Mesendoderm (in vitro differentiated cells): ENCODE results near the gene ZDHHC11B.

Source experiments
- DNase-seq: peaks from one replicate; pipeline ENCODE4 v3.0.0; 2013
- H2AK5ac ChIP-seq: 2 replicates; pipeline ENCODE4 v1.6.1; 2013; ENCODE audit warnings: low read length, inconsistent platforms
- H2BK120ac ChIP-seq: 2 replicates; pipeline ENCODE4 v1.6.1; 2013; ENCODE audit warnings: low read depth, mild to moderate bottlenecking, low read length, moderate library complexity, mixed read lengths
- H2BK15ac ChIP-seq: replicated peaks from 2 replicates; pipeline ENCODE4 v1.6.1; 2013; ENCODE audit warnings: low read depth, mild to moderate bottlenecking, moderate library complexity
- H2BK5ac ChIP-seq: 2 replicates; pipeline ENCODE4 v1.6.1; 2013; ENCODE audit warnings: low read length, inconsistent platforms
- H3K18ac ChIP-seq: 2 replicates; pipeline ENCODE4 v1.6.1; 2013; ENCODE audit warnings: mild to moderate bottlenecking, low read length, mixed read lengths
- H3K23ac ChIP-seq: one replicate; pipeline ENCODE4 v1.6.1; 2013; ENCODE audit warnings: low read length
- H3K27ac ChIP-seq: 2 replicates; pipeline ENCODE4 v1.5.1; 2013; ENCODE audit warnings: low read depth, mild to moderate bottlenecking, inconsistent platforms, low read length, moderate library complexity
- H3K27me3 ChIP-seq: 2 replicates; pipeline ENCODE4 v1.6.1; 2013; ENCODE audit warnings: low read length, control low read depth, mild to moderate bottlenecking, inconsistent platforms; ENCODE audit not compliant: insufficient read depth, poor library complexity
- H3K36me3 ChIP-seq: 2 replicates; pipeline ENCODE4 v1.6.1; 2013; ENCODE audit warnings: low read length, inconsistent platforms; ENCODE audit not compliant: control insufficient read depth, insufficient read depth
- H3K4ac ChIP-seq: one replicate; pipeline ENCODE4 v1.6.1; 2013; ENCODE audit warnings: low read depth, mild to moderate bottlenecking, low read length, moderate library complexity
- H3K4me1 ChIP-seq: 2 replicates; pipeline ENCODE4 v1.6.1; 2013; ENCODE audit warnings: low read depth, low read length, inconsistent platforms; ENCODE audit not compliant: control insufficient read depth
- H3K4me2 ChIP-seq: 2 replicates; pipeline ENCODE4 v1.6.1; 2013; ENCODE audit warnings: low read length
- H3K4me3 ChIP-seq: 2 replicates; pipeline ENCODE4 v1.5.1; 2013; ENCODE audit warnings: mild to moderate bottlenecking, low read length
- H3K56ac ChIP-seq: one replicate; pipeline ENCODE4 v1.6.1; 2013; ENCODE audit warnings: low read length
- H3K79me1 ChIP-seq: 2 replicates; pipeline ENCODE4 v1.6.1; 2013; ENCODE audit warnings: low read length, inconsistent platforms
- H3K79me2 ChIP-seq: 2 replicates; pipeline ENCODE4 v1.6.1; 2013; ENCODE audit warnings: mild to moderate bottlenecking, low read length; ENCODE audit not compliant: control insufficient read depth, insufficient read depth
- H3K9ac ChIP-seq: 2 replicates; pipeline ENCODE4 v1.6.1; 2013; ENCODE audit warnings: low read length, inconsistent platforms
- H4K5ac ChIP-seq: one replicate; pipeline ENCODE4 v1.6.1; 2013; ENCODE audit warnings: low read length
- H4K8ac ChIP-seq: one replicate; pipeline ENCODE4 v1.6.1; 2013; ENCODE audit warnings: low read depth, mild to moderate bottlenecking, control low read depth, low read length, moderate library complexity
- WGBS: extraction: QIAGEN DNeasy Blood & Tissue Kit; methylation state at CpG from one replicate; pipeline ENCODE4 v1.1.7; 2013; ENCODE audit warnings: low lambda C conversion rate, missing lambda C conversion rate; ENCODE audit not compliant: insufficient coverage; ENCODE audit errors: extremely low coverage; 5-methylcytosine and 5-hydroxymethylcytosine counted together

The ZDHHC11B gene

GRCh38 chr5:665541-665955 is 119.0 kb downstream of the ZDHHC11B start:
- H2AK5ac ChIP-seq = no peak overlapping the region
- H3K4ac ChIP-seq = no peak overlapping the region
- no peak overlapping the region for H3K27ac ChIP-seq
- no CpG with 5 or more reads among the region's 8 CpGs for WGBS
- no peak overlapping the region for H3K56ac ChIP-seq
- no peak overlapping the region for H3K23ac ChIP-seq
- no peaks in the 10 kb centered on the region for H3K79me1 ChIP-seq
- no peaks in the 10 kb centered on the region for H3K36me3 ChIP-seq
- H3K4me2 ChIP-seq = no peak overlapping the region
- H4K8ac ChIP-seq = no peak overlapping the region
- no peak overlapping the region for H2BK15ac ChIP-seq
- H4K5ac ChIP-seq = no peak overlapping the region
- H3K9ac ChIP-seq = no peak overlapping the region
- H3K4me3 ChIP-seq = no peak overlapping the region
- no peaks in the 10 kb centered on the region for H3K4me1 ChIP-seq
- no peaks in the 10 kb centered on the region for H3K79me2 ChIP-seq
- no peak overlapping the region for H2BK5ac ChIP-seq
- no peak overlapping the region for H2BK120ac ChIP-seq
- no peaks in the 10 kb centered on the region for H3K27me3 ChIP-seq
- no peak overlapping the region for H3K18ac ChIP-seq
- no peak for DNase-seq

DNA sequence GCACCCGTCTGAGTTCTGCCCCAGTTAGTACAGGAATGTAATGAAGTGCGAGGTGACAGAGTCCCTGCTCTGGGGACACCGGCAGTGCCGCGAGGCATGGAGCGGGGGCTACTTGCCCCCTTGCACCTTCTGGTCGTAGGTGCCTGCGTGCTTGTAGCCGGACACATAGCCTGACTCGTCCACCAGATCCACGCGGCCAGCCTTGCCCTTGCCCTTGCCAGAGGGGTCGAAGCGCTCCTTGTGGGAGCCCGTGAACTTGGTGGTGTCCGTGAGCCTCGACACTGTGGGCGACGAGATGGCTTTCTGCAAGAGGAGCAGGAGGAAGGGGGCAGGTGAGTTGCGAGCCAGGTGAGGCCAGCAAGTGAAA is 119.6 kb downstream of the ZDHHC11B start:
- WGBS = no CpG with 5 or more reads among the region's 20 CpGs
- Histone ChIP-seq H2BK15ac (no peak overlapping the region), H3K56ac (no peak overlapping the region), H3K4me3 (no peak overlapping the region), H3K79me2 (no peaks in the 10 kb centered on the region), H3K4ac (no peak overlapping the region), H3K9ac (no peak overlapping the region), H3K18ac (no peak overlapping the region), H4K5ac (no peak overlapping the region), H3K79me1 (no peaks in the 10 kb centered on the region), H4K8ac (no peak overlapping the region), H2BK120ac (no peak overlapping the region), H3K36me3 (no peaks in the 10 kb centered on the region), H3K23ac (no peak overlapping the region), H2AK5ac (no peak overlapping the region), H2BK5ac (no peak overlapping the region), H3K4me1 (no peaks in the 10 kb centered on the region), H3K27me3 (no peaks in the 10 kb centered on the region), H3K27ac (no peak overlapping the region), H3K4me2 (no peak overlapping the region)
- DNase-seq = no peak

- H3K23ac ChIP-seq = no peak overlapping the region
- H3K27me3 ChIP-seq = no peaks in the 10 kb centered on the region
- no peak overlapping the region for H4K5ac ChIP-seq
- H3K4me1 ChIP-seq = no peaks in the 10 kb centered on the region
- H3K56ac ChIP-seq = no peak overlapping the region
- no peak overlapping the region for H4K8ac ChIP-seq
- H3K4me3 ChIP-seq = no peak overlapping the region
- no peak overlapping the region for H3K18ac ChIP-seq
- no peak for DNase-seq
- H3K79me2 ChIP-seq = no peaks in the 10 kb centered on the region
- no CpG with 5 or more reads among the region's 24 CpGs for WGBS
- no peak overlapping the region for H3K4ac ChIP-seq
- H3K27ac ChIP-seq = no peak overlapping the region
- H2BK15ac ChIP-seq = no peak overlapping the region
- no peaks in the 10 kb centered on the region for H3K79me1 ChIP-seq
- H2BK120ac ChIP-seq = no peak overlapping the region
- H3K4me2 ChIP-seq = no peak overlapping the region
- H2BK5ac ChIP-seq = no peak overlapping the region
- no peak overlapping the region for H3K9ac ChIP-seq
- peaks cover 4% of the 10 kb centered on the region for H3K36me3 ChIP-seq
- no peak overlapping the region for H2AK5ac ChIP-seq
Measured at GRCh38 chr5:664343-664993, 120.1 kb downstream of the ZDHHC11B start.

DNA sequence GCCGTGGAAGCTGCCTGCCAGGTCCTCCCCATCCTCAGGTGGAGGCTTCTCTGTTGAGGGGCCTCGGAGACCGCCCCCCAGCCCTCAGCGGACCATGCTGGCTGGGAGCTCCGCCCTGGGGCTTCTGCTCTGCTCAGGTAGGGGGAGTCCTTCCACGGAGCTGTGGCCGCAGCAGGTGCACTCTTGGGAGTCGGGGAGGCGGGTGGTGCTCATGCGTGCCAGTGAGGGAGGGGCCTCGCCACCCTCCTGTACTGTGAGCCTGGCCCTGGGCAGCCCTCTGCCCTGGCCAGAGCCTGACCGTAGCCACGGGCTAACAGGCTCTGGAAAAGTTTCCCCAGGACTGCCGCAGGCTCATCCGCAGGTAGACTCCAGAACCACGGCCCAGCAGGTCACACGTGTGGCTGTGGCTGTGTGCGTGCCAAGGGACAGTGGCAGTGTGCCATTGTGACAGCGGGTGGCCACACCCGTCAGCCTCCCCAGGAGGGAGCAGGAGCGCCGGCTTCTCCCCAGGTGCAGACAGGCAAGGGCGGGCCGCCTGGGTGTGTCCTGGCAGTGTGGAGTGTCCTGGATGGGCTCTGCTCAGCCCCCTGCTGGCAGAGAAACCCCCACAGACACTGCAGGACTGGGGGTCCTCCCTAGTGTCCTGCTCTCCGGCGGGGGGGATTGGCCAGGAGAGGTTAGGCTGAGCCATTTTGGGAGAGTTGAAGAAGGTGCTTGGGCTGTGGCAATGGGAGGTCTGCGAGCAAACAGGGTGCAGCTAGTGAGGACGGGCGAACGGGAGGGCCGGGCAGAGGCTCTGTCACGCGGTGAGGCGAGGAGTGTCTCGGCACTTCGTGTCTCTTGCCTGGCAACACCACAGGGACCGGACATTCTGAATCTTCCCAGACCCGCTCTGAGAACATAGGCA is 120.8 kb downstream of the ZDHHC11B start:
- no CpG with 5 or more reads among the region's 38 CpGs for WGBS
- no peak overlapping the region for H3K4me2 ChIP-seq
- no peak overlapping the region for H2AK5ac ChIP-seq
- no peak overlapping the region for H4K8ac ChIP-seq
- H4K5ac ChIP-seq = no peak overlapping the region
- no peak overlapping the region for H3K23ac ChIP-seq
- H3K27me3 ChIP-seq = no peaks in the 10 kb centered on the region
- no peak overlapping the region for H3K56ac ChIP-seq
- H3K4me1 ChIP-seq = no peaks in the 10 kb centered on the region
- H3K4ac ChIP-seq = no peak overlapping the region
- H3K18ac ChIP-seq = no peak overlapping the region
- no peak overlapping the region for H3K27ac ChIP-seq
- H3K4me3 ChIP-seq = no peak overlapping the region
- H2BK5ac ChIP-seq = no peak overlapping the region
- no peak overlapping the region for H2BK120ac ChIP-seq
- H3K36me3 ChIP-seq = peaks cover 4% of the 10 kb centered on the region
- H3K79me2 ChIP-seq = no peaks in the 10 kb centered on the region
- H2BK15ac ChIP-seq = no peak overlapping the region
- H3K9ac ChIP-seq = no peak overlapping the region
- DNase-seq = no peak
- no peaks in the 10 kb centered on the region for H3K79me1 ChIP-seq

DNA sequence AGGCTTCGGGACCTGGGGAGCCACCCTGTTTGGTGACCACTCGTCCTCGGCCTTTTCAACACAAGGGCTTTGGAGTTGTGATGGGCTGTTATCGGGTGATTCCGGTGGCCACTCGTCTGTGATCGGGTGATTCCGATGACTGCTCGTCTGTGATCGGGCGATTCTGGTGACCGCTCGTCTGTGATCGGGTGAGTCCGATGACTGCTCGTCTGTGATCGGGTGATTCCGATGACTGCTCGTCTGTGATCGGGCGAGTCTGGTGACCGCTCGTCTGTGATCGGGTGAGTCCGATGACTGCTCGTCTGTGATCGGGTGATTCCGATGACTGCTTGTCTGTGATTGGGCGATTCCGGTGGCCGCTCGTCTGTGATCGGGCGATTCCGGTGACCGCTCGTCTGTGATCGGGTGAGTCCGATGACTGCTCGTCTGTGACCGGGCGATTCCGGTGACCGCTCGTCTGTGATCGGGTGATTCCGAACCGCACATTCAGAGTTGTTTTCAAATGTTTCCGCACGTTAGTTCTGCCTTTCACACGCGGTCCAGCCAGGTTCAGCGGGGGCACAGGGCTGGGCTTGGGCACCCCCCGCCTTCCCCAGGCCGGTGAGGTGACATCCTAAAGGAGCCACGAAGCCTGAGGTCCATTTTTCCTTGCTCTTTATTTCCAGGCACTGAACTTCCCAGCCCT is 121.6 kb downstream of the ZDHHC11B start:
- H3K56ac ChIP-seq = no peak overlapping the region
- no peak for DNase-seq
- H3K4ac ChIP-seq = no peak overlapping the region
- H3K18ac ChIP-seq = no peak overlapping the region
- H3K9ac ChIP-seq = no peak overlapping the region
- no peak overlapping the region for H2BK120ac ChIP-seq
- no peak overlapping the region for H4K5ac ChIP-seq
- no peak overlapping the region for H3K4me3 ChIP-seq
- no peaks in the 10 kb centered on the region for H3K4me1 ChIP-seq
- H2BK15ac ChIP-seq = no peak overlapping the region
- no peak overlapping the region for H3K27ac ChIP-seq
- H3K79me2 ChIP-seq = no peaks in the 10 kb centered on the region
- no peak overlapping the region for H2AK5ac ChIP-seq
- no peaks in the 10 kb centered on the region for H3K27me3 ChIP-seq
- H3K79me1 ChIP-seq = no peaks in the 10 kb centered on the region
- WGBS = no CpG with 5 or more reads among the region's 56 CpGs
- H3K23ac ChIP-seq = no peak overlapping the region
- H4K8ac ChIP-seq = no peak overlapping the region
- no peak overlapping the region for H3K4me2 ChIP-seq
- H2BK5ac ChIP-seq = no peak overlapping the region
- peaks cover 4% of the 10 kb centered on the region for H3K36me3 ChIP-seq
